ENCODE data around the gene DENND4A.
"Not testable (repeated sequence)": the region's sequence is repeated elsewhere in the genome, so short reads cannot be mapped to it uniquely, and the experiment has no call there.

DENND4A gene

GRCh38 chr15:65757256-65757655 is 34.8 kb downstream of the DENND4A start:
- DNase-seq (ENCODE audit: low read depth in 2 of 2) = no peak

- DNase-seq (ENCODE audit: low read depth in 2 of 2) = no peak
Measured at GRCh38 chr15:65752151-65752700, 39.9 kb downstream of the DENND4A start.

GRCh38 chr15:65751431-65751830 is 40.7 kb downstream of the DENND4A start:
- DNase-seq (ENCODE audit: low read depth in 2 of 2) = no peak

DNA sequence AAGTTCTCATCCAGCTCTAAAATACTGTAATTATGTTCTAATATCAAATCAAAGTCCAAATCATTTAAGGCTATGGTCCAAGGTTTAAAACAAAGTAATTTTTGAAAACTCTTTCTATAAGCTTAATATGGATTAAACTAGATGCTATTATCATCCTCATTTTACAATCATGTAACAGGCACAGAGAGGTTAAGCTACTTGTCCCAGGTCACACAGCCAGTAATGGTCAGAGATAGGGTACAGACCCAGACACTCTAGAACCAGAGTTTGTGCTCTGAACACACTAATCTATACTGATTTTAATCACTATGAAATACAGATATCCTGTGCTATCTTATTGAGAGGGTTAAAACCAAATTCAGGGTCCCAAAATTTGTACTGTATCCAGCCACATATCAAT is 44.8 kb downstream of the DENND4A start:
- DNase-seq (ENCODE audit: low read depth in 2 of 2) = no peak

GRCh38 chr15:65743637-65744252 is 48.3 kb downstream of the DENND4A start:
- no peak for DNase-seq (ENCODE audit: low read depth in 2 of 2)

DNA sequence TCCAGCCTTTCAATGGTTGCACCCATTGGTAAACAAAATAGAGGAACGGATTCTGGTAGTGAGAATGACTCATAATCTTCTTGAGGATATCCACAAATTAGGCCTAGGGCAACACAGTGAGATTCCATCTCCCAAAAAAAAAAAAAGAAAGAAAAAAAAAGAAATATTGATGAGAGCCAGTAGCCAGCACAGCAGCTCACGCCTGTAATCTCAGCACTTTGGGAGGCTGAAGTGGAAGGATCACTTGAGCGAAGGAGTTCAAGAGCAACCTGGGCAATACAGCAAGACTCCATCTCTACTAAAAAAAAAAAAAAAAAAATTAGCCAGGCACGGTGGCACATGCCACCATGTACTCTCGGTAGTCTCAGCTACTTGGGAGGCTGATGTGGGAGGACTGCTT is 51.9 kb downstream of the DENND4A start:
- DNase-seq (ENCODE audit: low read depth in 2 of 2) = no peak

DNA sequence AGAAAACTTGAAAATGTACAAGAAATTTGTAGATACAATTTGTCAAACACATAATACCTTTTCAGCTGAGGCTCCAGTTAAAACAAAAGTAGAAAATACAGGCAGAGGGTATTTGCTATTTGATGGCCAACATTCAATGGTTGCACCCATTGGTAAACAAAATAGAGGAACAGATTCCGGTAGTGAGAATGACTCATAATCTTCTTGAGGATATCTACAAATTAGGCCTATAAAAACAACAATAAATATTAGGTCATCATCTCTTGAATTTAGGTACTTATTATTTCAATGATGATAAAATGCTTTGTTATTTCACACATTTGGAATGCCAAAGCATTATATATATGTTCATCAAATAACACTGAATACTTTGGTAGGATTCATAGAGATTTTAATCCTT is 53.4 kb downstream of the DENND4A start:
- no peak for DNase-seq (ENCODE audit: low read depth in 2 of 2)

DNA sequence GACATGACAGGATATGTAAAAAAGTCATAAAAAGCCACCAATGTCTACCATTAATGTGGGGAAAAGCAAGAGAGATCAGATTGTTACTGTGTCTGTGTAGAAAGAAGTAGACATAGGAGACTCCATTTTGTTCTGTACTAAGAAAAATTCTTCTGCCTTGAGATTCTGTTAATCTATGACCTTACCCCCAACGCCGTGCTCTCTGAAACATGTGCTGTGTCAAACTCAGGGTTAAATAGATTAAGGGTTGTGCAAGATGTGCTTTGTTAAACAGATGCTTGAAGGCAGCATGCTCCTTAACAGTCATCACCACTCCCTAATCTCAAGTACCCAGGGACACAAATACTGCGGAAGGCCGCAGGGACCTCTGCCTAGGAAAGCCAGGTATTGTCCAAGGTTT is 58.5 kb downstream of the DENND4A start:
- not testable (repeated sequence) for DNase-seq (ENCODE audit: low read depth in 2 of 2)

GRCh38 chr15:65732698-65733097 is 59.4 kb downstream of the DENND4A start:
- no peak for DNase-seq (ENCODE audit: low read depth in 2 of 2)

DNA sequence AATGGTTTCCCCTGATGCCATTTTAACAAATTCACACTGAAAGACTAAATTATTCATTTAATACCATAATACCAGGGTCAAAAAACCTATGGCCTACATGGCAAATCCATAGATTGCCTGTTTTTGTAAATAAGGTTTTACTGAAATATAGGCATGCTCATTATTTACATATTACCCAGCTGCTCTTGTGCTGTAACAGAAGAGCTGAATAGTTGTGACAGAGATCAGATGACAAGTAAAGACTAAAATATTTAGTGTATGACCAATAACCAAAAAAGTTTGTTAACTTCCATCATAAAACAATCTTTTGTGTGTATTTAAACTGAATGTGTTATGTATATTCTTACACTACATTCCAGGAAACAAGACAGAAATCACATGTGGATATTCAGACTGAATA is 60.2 kb downstream of the DENND4A start:
- DNase-seq (ENCODE audit: low read depth in 2 of 2) = no peak

DNA sequence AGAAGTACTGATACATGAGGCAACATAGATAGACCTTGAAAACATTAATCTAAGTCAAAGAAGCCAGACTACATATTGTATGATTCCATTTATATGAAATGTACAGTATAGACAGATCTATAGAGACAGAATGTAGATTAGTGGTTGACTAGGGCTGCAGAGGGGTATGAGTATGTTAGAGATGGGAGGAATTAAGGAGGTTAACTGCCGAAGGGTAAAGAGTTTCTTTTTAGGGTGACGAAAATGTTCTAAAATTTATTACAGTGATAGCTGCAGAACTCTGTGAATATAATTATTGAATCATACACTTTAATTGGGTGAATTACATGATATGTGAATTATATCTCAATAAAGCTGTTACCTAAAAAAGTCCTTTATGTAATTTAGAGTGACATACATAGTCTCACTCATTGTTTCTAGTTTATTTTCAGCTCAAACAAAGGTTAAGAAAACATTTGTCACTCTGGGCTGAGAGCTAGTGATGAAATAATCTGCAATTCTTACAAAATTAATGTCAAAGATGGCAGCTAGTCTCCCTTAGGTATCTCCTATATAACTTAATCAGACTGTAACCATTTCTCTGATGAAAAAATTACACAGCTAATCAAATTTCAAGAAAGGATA is 61.4 kb downstream of the DENND4A start:
- DNase-seq (ENCODE audit: low read depth in 2 of 2) = no peak

GRCh38 chr15:65724464-65725215 is 67.5 kb downstream of the DENND4A start:
- DNase-seq (ENCODE audit: low read depth in 2 of 2) = no peak

- DNase-seq (ENCODE audit: low read depth in 2 of 2) = no peak
Measured at GRCh38 chr15:65723876-65724275, 68.2 kb downstream of the DENND4A start.

GRCh38 chr15:65722191-65722590 is 69.9 kb downstream of the DENND4A start:
- DNase-seq (ENCODE audit: low read depth in 2 of 2) = no peak

DNA sequence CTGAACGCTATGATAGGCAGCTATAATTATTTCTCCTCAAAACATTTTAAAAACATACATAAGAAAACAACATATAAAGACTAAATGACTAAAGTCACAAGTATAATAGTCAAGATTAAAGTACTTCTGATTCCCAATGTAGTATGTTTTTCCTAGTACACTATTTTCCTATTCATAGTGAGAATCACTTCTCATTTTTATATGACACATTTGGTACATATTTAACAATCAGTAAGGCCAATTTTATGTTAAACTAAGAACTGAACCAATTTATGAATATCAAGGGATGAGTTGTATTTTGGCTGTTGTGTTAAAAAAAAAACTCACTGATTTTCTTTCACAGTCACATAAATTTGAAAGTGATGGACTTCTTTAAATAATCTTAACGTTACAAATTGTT is 79.7 kb downstream of the DENND4A start:
- no peak for DNase-seq (ENCODE audit: low read depth in 2 of 2)

DNA sequence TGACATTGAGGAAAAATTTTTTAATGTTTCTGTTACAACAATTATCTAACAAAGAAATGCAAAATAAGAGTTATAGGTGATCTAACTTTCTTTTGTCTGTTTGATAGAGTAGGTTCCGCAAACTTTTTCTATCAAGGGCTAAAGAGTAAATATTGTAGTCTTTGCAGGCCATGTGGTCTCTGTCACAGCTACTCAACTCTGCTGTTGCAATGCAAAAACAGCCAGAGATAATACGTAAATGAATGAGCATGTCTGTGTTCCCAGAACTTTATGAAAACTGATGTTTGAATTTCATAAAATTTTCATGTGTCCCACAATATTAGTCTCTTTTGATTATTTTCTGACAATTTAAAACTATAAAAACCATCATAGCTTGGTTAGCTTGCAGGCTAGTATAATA is 97.0 kb downstream of the DENND4A start:
- no peak for DNase-seq (ENCODE audit: low read depth in 2 of 2)

- DNase-seq (ENCODE audit: low read depth in 2 of 2) = no peak
Measured at GRCh38 chr15:65690778-65691177, 101.3 kb downstream of the DENND4A start.

- no peak for DNase-seq (ENCODE audit: low read depth in 2 of 2)
Measured at GRCh38 chr15:65690173-65690572, 101.9 kb downstream of the DENND4A start.

DNA sequence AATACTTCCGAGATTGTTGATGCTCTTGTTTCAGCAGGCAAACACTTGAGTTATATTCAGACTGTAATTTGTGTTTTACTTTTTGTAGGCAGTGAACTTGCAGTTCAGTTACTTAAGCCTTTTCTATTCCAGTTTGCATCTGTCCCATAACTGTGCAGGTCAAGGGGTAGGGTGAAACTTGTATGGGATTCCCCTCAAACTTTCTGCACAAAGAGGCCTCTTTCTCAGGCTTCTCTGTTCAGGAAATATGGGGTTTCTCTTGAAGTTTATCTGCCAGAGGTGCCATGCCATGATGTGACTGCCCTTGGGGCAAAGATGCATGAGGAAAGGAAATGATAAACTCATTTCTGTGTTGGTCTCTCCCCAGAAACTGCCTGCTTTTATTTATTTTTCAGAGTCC is 103.6 kb downstream of the DENND4A start:
- no peak for DNase-seq (ENCODE audit: low read depth in 2 of 2)

- no peak for DNase-seq (ENCODE audit: low read depth in 2 of 2)
Measured at GRCh38 chr15:65682404-65682911, 109.6 kb downstream of the DENND4A start.

- no peak for DNase-seq (ENCODE audit: low read depth in 2 of 2)
Measured at GRCh38 chr15:65680544-65680943, 111.5 kb downstream of the DENND4A start.

- DNase-seq (ENCODE audit: low read depth in 2 of 2) = no peak
Measured at GRCh38 chr15:65676123-65676522, 116.0 kb downstream of the DENND4A start.

- no peak for DNase-seq (ENCODE audit: low read depth in 2 of 2)
Measured at GRCh38 chr15:65675551-65675950, 116.5 kb downstream of the DENND4A start.
